ENCODE results near the gene INTS14.

GRCh38 chr15:65533057-65533756, 77.7 kb downstream of the INTS14 start:
- TF ChIP-seq CTCF (IDR thresholded peaks at IDR 0.05; ENCODE audit: low read length), result no peak
- no peak for TF ChIP-seq EZH2 (optimal IDR thresholded peaks at IDR 0.05; ENCODE audit: low read depth, low read length)
- TF ChIP-seq EZH2phosphoT487 (IDR thresholded peaks at IDR 0.05; ENCODE audit: low read length), result no peak
